Measurements from ENCODE around the gene KAZN.

Gene KAZN

DNA sequence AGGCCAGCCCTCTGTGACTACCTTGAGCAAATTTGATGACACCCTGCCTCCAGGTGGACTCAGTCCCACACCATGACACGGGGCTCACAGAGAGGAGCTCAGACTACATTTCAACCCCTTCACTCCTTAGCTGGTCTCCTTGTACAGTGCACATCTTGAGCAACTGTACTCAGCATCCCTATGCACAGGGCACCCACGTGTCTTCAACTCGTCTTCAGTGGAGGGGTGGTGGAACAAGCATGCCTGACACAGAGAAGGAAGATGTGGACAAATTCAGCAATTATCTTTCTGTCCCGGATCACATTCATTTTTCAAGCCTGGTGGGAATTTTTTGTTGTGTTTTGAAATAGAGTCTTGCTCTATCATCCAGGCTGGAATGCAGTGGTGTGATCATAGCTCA lies 213.7 kb downstream of the KAZN start:
- in situ Hi-C loops (cut with HindIII; ENCODE audit: low sequenced_read_pairs): no loop called here

GRCh38 chr1:14815175-14815877 lies 216.8 kb downstream of the KAZN start:
- in situ Hi-C loops (cut with HindIII; ENCODE audit: low sequenced_read_pairs): no loop called here

GRCh38 chr1:14817223-14818170 lies 219.0 kb downstream of the KAZN start:
- in situ Hi-C loops (cut with HindIII; ENCODE audit: low sequenced_read_pairs): no loop called here

- in situ Hi-C loops (cut with HindIII; ENCODE audit: low sequenced_read_pairs): no loop called here
These were observed 222.0 kb downstream of the KAZN start for GRCh38 chr1:14820295-14821085.

GRCh38 chr1:14822493-14822892 lies 224.0 kb downstream of the KAZN start:
- in situ Hi-C loops (cut with HindIII; ENCODE audit: low sequenced_read_pairs): no loop called here

DNA sequence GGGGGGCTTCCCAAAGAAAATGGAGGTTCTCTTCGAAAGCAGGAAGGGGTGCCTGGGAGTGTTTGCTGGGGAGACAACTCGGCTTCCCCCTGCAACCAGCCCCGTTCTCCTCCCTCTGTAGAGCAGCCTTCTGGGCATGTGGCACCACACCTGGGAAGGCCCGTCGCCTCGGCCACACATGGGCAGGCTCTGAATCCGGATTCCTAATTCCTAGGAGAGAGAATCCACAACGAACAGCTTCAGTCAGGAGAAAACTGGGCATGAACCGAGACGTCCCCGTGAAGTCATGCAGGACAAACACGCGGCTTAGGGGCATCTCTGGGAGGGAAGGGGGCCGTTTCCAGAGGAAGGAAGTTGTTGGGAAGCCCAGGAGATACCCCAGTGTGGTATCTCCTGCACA lies 224.5 kb downstream of the KAZN start:
- in situ Hi-C loops (cut with HindIII; ENCODE audit: low sequenced_read_pairs): no loop called here

GRCh38 chr1:14824314-14824915 lies 225.9 kb downstream of the KAZN start:
- in situ Hi-C loops (cut with HindIII; ENCODE audit: low sequenced_read_pairs): no loop called here

GRCh38 chr1:14825396-14825795 lies 226.9 kb downstream of the KAZN start:
- in situ Hi-C loops (cut with HindIII; ENCODE audit: low sequenced_read_pairs): no loop called here

DNA sequence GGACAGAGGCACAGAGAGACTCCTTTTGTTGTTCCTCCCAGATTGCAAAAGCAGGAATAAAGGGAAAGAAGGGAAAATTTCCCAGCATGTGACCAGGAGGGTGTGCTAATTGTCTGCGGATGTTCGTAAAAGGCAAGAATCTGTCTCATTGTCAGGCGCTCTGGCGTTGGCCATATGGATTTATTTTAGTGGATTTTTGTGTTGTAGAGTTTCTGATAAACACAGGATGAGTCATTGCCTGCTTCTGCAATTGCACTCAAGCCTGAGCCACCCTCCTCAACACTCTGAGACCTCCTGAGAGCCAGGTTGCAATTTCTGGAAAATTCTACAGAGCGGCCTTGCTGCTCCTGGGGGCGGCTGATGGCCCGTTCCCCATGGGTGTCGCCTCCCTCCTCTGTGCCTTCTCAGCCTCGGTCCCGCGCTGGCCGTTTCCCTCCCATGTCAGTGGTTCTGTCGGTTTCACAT lies 227.7 kb downstream of the KAZN start:
- in situ Hi-C loops (cut with HindIII; ENCODE audit: low sequenced_read_pairs): no loop called here

- in situ Hi-C loops (cut with HindIII; ENCODE audit: low sequenced_read_pairs): no loop called here
These were observed 228.3 kb downstream of the KAZN start for GRCh38 chr1:14826731-14827326.

GRCh38 chr1:14827870-14828269 lies 229.4 kb downstream of the KAZN start:
- in situ Hi-C loops (cut with HindIII; ENCODE audit: low sequenced_read_pairs): no loop called here

DNA sequence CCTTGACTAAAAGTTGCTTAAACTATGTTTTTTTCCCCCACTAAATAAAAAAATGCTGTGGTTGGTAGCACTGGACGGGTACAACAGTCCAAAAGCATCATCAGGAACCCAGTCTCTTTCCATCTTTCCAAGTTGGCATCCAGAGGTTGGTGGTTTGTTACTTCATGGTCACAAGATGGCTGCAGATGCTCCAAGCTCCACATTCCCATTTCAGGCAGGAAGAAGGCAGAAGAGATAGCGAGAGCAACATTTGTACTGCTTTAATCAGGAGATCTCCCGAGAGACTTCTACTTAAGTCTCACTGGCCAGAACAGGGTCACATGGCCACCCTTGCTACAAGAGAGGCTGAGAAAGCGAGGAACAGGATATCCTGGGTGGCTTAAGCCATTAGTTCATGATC lies 230.2 kb downstream of the KAZN start:
- in situ Hi-C loops (cut with HindIII; ENCODE audit: low sequenced_read_pairs): no loop called here

DNA sequence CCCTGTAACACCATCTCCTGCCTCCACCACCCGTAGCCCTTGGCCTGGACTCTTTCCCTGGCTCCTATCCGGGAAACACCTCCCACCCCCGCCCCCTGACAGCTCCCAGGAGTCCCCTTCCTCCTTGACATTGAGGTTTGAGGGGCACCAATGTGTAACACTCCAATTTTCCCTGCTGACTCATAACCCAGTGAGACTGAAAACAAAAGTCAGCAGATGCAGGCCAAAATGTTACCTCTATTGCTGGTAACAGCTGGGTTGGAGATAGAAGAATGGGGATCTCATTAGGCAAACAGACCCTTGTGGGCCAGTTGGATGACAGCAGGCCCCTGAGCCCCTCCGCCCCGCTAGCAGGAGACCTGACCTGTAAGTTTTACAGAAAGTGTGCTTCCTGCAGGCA lies 237.2 kb downstream of the KAZN start:
- in situ Hi-C loops (cut with HindIII; ENCODE audit: low sequenced_read_pairs): no loop called here

DNA sequence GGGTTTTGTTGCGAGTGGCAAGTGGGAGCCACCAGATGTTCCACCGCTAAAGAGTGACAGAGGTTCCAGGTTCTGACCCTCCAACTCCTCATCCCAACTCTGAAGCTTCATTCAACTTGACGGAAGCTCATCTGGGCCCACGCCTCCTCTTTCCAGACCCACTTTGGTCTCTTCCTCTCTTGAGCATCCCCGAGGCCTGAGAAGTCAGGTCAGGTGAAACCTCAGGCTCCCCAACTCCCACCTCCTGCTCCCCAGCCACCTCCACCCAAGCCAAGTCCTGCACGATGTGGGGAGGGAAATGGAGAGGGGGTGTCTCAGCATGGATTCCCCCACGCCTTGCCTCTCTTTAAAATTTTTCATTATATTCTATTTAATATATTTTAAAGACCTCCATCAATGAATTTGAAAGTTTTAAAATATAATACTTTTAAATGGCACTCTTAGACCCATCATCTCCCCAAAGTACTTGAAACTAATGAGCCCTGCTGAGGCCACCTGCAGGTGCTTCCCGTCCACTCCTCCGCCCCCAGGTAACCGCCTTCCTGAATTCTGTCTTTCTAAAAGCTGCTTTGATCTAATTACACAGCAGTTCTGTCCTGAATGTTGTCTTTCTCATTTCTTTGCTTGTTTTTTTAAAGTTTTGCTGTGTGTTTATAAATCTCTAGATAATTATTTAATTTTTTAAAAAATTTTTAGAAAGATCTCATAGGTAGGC lies 238.1 kb downstream of the KAZN start:
- in situ Hi-C loops (cut with HindIII; ENCODE audit: low sequenced_read_pairs): no loop called here

DNA sequence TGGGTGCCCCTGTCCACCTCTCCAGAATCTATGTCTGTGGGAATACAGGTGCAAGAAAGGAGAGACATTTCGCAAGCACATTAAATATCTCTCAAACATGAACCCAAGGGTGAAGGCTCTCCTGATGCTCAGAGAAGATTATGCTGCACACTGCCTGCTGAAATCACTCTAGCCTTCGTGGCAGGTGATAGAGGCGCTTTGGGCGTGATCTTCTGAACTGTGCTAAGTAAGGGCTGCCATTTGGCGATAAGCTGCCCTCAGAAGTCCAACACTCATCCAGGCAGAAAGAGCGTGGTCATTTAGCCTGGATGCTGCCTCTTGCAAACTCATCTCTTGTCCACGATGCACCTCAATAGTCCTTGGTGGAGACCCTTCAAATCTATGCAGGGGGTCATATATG lies 241.9 kb downstream of the KAZN start:
- in situ Hi-C loops (cut with HindIII; ENCODE audit: low sequenced_read_pairs): no loop called here

DNA sequence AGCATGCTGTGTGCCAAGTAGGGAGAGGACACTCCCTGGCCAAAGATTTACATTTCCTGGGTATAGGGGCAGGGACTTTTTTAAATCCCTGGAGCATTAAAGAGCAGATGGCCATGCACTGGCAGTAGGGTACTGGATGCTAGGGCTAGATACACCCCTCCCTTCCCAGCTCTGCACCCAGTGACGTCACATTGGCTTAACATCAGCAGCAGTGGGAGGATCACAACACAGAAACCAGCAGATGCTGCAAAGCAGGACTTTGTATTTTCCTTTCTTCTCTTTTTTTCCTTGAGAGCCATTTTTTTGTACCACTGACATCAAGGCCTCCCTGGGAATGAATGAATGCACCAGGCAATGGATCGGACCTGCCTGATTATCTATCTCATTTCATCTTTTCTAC lies 243.0 kb downstream of the KAZN start:
- in situ Hi-C loops (cut with HindIII; ENCODE audit: low sequenced_read_pairs): no loop called here

- in situ Hi-C loops (cut with HindIII; ENCODE audit: low sequenced_read_pairs): no loop called here
These were observed 243.5 kb downstream of the KAZN start for GRCh38 chr1:14841951-14842350.

DNA sequence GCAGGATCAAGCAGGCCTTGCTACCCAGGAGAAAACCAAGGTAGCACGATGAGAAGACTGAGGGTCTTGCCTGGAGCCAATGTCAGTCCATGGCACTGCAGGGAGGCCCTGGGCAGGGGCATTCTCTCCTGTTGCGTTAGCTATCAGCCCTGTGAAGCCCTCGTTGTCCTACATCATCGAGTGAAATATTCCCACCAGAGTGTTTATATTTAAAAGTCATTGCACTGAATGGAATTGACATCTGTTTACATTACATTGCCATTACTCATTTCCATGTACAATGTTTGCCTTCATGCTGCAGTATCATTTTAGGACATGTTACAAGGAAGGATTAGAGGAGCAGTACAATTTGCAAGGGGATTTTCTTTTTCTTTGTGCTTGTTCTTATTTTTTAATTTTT lies 243.9 kb downstream of the KAZN start:
- in situ Hi-C loops (cut with HindIII; ENCODE audit: low sequenced_read_pairs): no loop called here

- in situ Hi-C loops (cut with HindIII; ENCODE audit: low sequenced_read_pairs): no loop called here
These were observed 244.4 kb downstream of the KAZN start for GRCh38 chr1:14842891-14843290.

DNA sequence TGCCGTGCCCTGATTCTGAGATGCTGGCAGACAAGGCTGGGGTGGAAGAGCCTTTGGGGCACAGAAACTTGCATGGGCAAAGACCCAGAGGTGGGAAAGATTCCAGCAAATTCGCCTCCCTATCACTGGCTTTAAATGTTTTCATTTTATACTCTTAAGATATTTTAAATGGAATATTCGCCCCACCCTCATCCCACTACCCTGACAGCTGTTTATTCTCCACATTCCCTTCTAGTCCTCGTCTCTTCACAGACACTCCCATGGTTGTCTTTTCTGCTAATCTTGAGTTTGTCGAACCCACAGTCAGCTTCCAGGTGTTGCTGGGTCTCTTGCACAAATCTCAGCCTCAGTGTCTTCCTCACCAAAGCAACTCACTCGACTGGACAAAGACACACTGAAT lies 245.0 kb downstream of the KAZN start:
- in situ Hi-C loops (cut with HindIII; ENCODE audit: low sequenced_read_pairs): no loop called here
